GM08714 (cell line): ENCODE results near the gene OPN4.

Source experiments
- H3K4me3 ChIP-seq: fragments of 200-500 bp; sonication (Bioruptor generic); 2 replicates; pipeline ENCODE4 v1.5.1; 2014; ENCODE audit warnings: mild to moderate bottlenecking, low read length, inconsistent platforms
- ZNF274 ChIP-seq: IDR thresholded peaks from 2 replicates; pipeline ENCODE4 v1.6.1; 2012; ENCODE audit warnings: mild to moderate bottlenecking, low read depth, low read length

OPN4 gene

GRCh38 chr10:86688398-86688921 lies 34.1 kb downstream of the OPN4 start:
- no peak overlapping the region for H3K4me3 ChIP-seq
- TF ChIP-seq ZNF274: no peak

GRCh38 chr10:86689146-86689545 lies 34.8 kb downstream of the OPN4 start:
- no peak overlapping the region for H3K4me3 ChIP-seq
- TF ChIP-seq ZNF274: no peak

DNA sequence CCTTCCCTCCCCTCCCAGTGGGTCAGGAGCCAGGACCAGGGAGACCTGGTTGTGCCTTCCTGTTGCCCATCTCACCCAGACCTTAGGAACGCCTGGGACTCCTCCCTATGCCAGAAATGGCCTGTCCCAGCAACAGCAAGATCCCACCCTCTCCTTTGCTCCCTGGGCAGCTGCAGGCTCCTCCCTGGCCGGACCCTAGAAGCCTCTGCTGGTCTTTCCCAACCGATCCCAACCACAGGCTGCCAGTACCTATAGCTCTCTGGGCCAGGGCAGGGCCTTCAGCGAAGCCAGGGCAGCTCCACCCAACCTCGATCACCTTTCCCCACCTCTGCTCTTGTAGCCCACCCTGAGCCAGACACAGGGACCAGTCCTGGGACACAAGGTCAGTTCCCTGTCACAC lies 35.9 kb downstream of the OPN4 start:
- TF ChIP-seq ZNF274: no peak
- no peak overlapping the region for H3K4me3 ChIP-seq

- no peak overlapping the region for H3K4me3 ChIP-seq
- TF ChIP-seq ZNF274: no peak
Observed at GRCh38 chr10:86690657-86691084, 36.3 kb downstream of the OPN4 start.

- no peak overlapping the region for H3K4me3 ChIP-seq
- TF ChIP-seq ZNF274: no peak
Observed at GRCh38 chr10:86691333-86692022, 37.1 kb downstream of the OPN4 start.

GRCh38 chr10:86692023-86692514 lies 37.7 kb downstream of the OPN4 start:
- TF ChIP-seq ZNF274: no peak
- no peak overlapping the region for H3K4me3 ChIP-seq

GRCh38 chr10:86692664-86693063 lies 38.3 kb downstream of the OPN4 start:
- TF ChIP-seq ZNF274: no peak
- H3K4me3 ChIP-seq: no peak overlapping the region

- no peak overlapping the region for H3K4me3 ChIP-seq
- no peak for TF ChIP-seq ZNF274
Observed at GRCh38 chr10:86693275-86693674, 38.9 kb downstream of the OPN4 start.

DNA sequence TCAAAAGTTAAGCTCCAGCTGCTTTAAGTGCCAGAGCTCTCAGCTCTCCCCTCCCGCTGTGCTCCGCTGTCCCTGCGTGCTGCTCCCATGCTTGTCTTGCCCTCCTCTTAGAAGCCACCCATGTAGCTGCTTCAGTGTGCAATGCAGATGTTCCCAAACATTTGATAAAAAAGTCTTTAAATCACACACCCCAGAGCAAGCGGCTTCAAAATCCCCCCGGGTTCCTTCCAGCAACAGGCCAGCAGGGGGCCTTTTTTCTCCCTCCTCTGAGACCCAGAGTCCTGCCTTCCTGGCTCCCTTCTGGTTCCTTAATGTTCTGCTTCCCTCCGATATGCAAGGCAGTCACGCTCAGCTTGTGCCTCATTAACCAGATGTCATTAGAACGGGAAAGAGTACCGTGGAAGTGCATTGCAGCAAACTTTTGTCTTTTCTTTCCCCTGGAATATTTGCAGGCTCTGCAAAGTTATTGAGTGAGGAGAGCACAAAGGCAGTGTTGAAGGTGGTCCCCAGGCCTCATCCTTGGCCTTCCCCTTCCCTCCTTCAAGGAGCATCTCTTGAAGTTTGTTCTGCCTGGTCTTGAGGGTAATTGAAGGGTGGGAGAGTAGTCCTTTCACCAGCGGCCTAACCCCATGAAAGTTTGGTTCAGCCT lies 39.5 kb downstream of the OPN4 start:
- TF ChIP-seq ZNF274: no peak

GRCh38 chr10:86698207-86698940 lies 44.0 kb downstream of the OPN4 start:
- H3K4me3 ChIP-seq: no peak overlapping the region
- no peak for TF ChIP-seq ZNF274

More for the DNA sequence above, 39.5 kb downstream of the OPN4 start:
- H3K4me3 ChIP-seq: no peak overlapping the region

DNA sequence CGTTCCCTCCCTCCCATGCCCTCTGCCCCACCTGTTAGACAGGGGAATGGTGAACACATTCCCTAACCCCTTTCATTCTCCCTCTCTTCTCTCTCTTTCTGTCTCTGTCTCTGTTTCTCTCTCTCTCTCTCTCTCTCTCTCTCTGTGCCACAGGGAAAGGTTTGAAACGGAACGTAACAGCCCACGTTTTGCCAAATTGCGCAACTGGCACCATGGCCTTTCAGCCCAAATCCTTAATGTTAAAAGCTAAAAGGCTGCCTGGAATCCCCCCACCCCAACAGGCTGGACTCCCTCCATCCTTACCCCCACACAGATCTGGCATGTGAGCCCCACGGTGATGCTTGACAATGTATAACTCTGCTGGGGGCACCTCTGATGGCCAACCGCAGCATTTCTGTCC lies 44.8 kb downstream of the OPN4 start:
- no peak overlapping the region for H3K4me3 ChIP-seq
- TF ChIP-seq ZNF274: no peak

DNA sequence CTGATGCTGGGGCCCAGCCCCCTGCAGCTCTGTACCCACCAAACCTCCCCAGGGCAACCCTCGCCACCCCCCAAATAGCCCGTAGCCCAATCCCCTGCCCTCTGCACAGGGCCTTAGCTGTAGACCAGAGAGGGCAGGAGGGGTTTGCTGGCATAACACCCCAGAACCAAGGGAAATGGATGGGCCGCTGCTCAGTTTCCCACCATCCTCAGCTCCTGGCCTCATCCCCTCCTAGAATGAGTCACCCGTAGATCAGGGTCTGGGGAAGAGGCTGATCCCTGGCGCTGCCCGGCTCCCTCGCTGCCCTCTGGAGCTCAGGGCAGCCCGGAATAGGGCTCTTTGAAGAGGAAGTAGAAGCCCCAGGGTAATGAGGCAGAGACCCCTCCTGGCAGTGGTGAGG lies 45.2 kb downstream of the OPN4 start:
- no peak for TF ChIP-seq ZNF274
- H3K4me3 ChIP-seq: no peak overlapping the region

- no peak for TF ChIP-seq ZNF274
Observed at GRCh38 chr10:86699991-86700840, 45.9 kb downstream of the OPN4 start.

More at GRCh38 chr10:86699991-86700840, 45.9 kb downstream of the OPN4 start:
- no peak overlapping the region for H3K4me3 ChIP-seq
